NT2/D1 (cell line): Measurements from ENCODE around the gene KHDRBS2.

Experiments
- DNase-seq: peaks from one replicate; pipeline ENCODE4 v3.0.0-alpha.2; 2011; ENCODE audit warnings: low read depth, low spot score
- H3K27me3 ChIP-seq: 2 replicates; pipeline ENCODE4 v1.6.0; 2011; ENCODE audit warnings: mild to moderate bottlenecking; ENCODE audit not compliant: insufficient read length, insufficient read depth
- H3K36me3 ChIP-seq: 2 replicates; pipeline ENCODE4 v1.6.1; 2011; ENCODE audit warnings: mild to moderate bottlenecking, low read length, mixed read lengths; ENCODE audit not compliant: insufficient read depth, insufficient read length
- H3K4me1 ChIP-seq: 2 replicates; pipeline ENCODE4 v1.5.1; 2011; ENCODE audit not compliant: insufficient read depth, insufficient read length
- H3K4me3 ChIP-seq: 2 replicates; pipeline ENCODE4 v1.5.1; 2011; ENCODE audit warnings: low read depth; ENCODE audit not compliant: insufficient read length
- H3K9ac ChIP-seq: 2 replicates; pipeline ENCODE4 v1.6.0; 2011; ENCODE audit warnings: low read depth; ENCODE audit not compliant: insufficient read length
- H3K9me3 ChIP-seq: 2 replicates; pipeline ENCODE4 v1.5.1; 2011; ENCODE audit warnings: mild to moderate bottlenecking, low read length; ENCODE audit not compliant: insufficient read depth
- SUZ12 ChIP-seq: IDR thresholded peaks from 2 replicates; pipeline ENCODE4 v1.6.1; 2011; ENCODE audit not compliant: insufficient read length, insufficient read depth; ENCODE audit errors: extremely low read depth
- YY1 ChIP-seq: IDR thresholded peaks from 2 replicates; pipeline ENCODE4 v1.6.1; 2011; ENCODE audit not compliant: insufficient read length, insufficient read depth
- ZNF274 ChIP-seq: IDR thresholded peaks from 2 replicates; pipeline ENCODE4 v1.6.1; 2011; ENCODE audit warnings: mild to moderate bottlenecking, low read depth, low read length

KHDRBS2 gene

DNA sequence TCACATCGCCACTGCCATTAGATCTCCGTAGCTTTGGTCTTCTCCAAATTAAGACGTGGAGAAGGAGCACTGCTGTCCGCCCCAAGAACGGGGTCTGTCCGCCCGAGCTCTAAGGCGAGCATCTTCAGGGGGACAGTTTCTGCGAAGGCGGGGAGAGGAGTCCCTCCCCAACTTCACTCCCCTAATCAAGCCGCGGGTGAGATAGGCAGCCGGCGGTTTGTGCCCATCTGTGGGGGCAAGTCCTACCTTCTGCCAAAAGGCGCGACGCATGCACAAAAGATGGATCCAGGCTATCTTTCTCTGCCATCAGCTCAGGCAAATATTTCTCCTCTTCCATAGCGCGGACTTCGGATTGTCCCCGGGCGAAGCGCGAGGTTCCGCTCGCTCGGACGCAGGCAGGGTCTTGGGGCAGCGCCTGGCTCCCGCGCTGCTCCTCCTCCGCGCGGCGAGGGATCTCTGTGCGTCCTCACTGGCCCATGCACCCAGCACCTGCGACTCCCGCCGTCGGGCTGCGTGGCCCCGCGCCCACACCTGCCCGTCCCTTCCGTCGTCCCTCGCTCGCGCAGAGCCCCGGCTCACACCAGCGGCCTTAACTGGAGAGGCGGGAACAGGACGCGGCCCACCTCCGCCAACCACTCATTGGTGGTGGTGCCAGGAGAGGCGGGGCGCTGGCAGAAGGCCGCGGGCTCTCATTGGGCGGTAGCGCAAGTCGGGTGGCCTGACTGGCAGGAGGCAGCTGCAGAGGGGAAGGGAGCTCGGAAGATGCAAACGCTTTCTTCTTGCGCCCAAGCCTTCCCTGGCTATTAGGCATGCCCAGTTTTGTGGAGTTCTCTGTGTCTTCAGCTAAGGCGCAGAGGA lies at the start of gene KHDRBS2:
Gene KHDRBS2, minus strand, starts transcription at position 614 of the 858 bp plus-strand sequence.
- peak within 1 kb of the TSS; percentile 81 for H3K9ac ChIP-seq
- TF ChIP-seq YY1 (no peak), SUZ12 (no peak), ZNF274 (no peak)
- peak; percentile 84 for DNase-seq
- no peaks in the 10 kb centered on the region for H3K4me1 ChIP-seq
- peaks cover 25% of the 10 kb centered on the region for H3K27me3 ChIP-seq
- peak within 1 kb of the TSS; percentile 81 for H3K4me3 ChIP-seq
- no peaks in the 10 kb centered on the region for H3K36me3 ChIP-seq
- no peaks in the 10 kb centered on the region for H3K9me3 ChIP-seq

DNA sequence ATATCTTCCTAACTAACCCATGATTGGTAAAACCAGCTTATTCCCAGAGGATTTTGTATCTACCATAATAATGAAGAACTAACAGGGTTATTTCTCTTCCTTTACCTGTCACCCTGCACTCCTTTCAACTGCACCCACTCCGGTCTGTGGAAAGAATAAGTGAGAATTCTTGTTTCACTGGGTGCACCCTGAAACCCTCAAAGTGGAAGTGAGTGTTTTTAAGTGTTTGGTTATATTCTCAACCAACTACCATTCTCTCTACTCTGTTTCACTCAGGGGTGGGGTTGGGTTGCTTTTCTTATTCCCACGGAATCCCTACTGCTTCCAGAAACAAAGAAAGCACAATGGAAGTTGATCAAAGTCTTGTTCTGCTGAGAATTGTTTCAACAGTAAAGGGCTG lies 42.6 kb upstream of the KHDRBS2 start:
- H3K4me3 ChIP-seq = no peak overlapping the region
- H3K36me3 ChIP-seq = no peaks in the 10 kb centered on the region
- no peaks in the 10 kb centered on the region for H3K27me3 ChIP-seq
- TF ChIP-seq SUZ12 (no peak), ZNF274 (no peak), YY1 (no peak)
- H3K9me3 ChIP-seq = no peaks in the 10 kb centered on the region
- no peak overlapping the region for H3K9ac ChIP-seq
- no peak for DNase-seq
- no peaks in the 10 kb centered on the region for H3K4me1 ChIP-seq

DNA sequence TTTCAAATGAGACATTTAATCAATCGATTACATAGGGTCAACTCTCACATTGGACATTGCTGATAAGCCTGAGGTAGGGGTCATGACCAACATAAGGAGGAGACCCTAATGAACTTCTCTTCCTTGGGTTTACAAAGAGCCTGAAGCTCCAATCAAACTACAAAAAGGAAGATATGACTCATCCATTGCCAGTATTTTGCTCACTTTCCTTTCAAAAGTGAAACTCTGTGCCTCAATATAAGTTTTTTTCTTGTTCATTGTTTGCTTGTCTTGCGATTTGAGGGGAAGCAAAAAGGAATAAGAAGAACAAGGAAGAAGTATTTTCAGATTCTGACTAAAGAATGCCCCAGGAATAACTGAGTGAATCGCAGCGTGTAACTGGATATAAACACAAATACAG lies 38.8 kb upstream of the KHDRBS2 start:
- Histone ChIP-seq H3K4me1 (no peaks in the 10 kb centered on the region), H3K9me3 (no peaks in the 10 kb centered on the region), H3K27me3 (no peaks in the 10 kb centered on the region), H3K36me3 (no peaks in the 10 kb centered on the region), H3K9ac (no peak overlapping the region), H3K4me3 (no peak overlapping the region)
- no peak for DNase-seq
- no peak for TF ChIP-seq YY1
- no peak for TF ChIP-seq SUZ12
- TF ChIP-seq ZNF274 = no peak

DNA sequence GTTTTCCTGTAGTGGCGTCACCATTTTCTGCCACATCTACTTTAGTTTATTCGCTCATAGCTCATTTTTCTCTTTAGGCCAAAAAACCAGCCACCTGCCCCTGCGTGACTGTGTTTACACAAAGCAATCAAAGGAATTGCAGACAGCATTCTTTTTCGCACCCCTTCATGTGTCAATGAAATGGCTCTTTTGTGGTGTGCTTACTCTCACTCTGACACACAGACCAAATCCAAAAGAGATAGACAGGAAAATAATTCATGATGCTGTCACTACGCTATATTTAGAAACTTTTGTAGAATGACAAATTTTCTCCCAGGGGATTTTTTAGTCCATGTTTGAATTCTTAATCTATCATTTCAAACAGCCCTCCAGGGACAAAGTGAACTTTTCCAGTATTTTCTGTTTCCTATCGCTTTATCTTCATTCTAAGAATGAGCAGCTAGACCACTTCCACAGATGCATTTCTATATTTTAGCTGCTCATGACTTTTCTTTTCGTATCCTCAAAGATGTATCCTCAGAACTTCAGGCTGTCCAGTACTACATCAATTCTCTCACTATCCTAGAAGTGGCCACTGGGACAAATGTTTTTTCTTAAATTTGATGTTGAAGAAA lies 37.9 kb upstream of the KHDRBS2 start:
- Histone ChIP-seq H3K36me3 (no peaks in the 10 kb centered on the region), H3K9ac (no peak overlapping the region), H3K4me1 (no peaks in the 10 kb centered on the region), H3K4me3 (no peak overlapping the region), H3K9me3 (no peaks in the 10 kb centered on the region), H3K27me3 (no peaks in the 10 kb centered on the region)
- no peak for DNase-seq
- TF ChIP-seq YY1 (no peak), ZNF274 (no peak)

DNA sequence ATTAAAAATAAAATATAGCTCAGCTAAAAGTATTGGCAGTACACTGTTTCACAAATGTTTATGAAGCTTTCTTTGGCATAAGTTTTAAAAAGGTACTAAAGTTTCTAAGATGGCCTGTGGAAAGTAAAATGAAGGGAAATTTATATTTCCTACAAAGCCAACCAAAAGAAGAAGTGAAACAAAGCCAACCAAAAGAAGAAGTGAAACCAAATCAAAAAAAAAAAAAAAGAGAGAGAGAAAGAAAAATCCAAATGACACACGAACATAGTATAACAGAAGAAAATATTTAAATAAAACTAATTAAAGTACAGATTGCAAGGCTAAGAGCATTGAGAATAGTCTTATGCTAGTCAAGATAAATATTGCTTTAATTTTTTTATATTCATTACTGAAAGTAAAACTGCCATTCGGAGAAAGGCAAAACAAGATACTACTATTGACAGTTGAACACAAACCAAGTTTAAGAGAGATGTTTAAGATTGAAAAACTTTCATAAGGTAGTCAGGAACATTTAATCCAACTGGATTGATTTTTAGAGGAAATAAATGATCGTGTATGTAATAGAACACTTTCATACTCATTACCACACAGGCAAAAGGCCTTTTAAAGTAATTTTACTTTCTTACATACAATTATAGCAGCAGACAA lies 12.8 kb upstream of the KHDRBS2 start:
- TF ChIP-seq YY1 = no peak
- no peak for TF ChIP-seq SUZ12
- TF ChIP-seq ZNF274 = no peak
- DNase-seq = no peak
- Histone ChIP-seq H3K4me1 (no peaks in the 10 kb centered on the region), H3K9ac (no peak overlapping the region), H3K36me3 (no peaks in the 10 kb centered on the region), H3K9me3 (no peaks in the 10 kb centered on the region), H3K4me3 (no peak overlapping the region), H3K27me3 (no peaks in the 10 kb centered on the region)

DNA sequence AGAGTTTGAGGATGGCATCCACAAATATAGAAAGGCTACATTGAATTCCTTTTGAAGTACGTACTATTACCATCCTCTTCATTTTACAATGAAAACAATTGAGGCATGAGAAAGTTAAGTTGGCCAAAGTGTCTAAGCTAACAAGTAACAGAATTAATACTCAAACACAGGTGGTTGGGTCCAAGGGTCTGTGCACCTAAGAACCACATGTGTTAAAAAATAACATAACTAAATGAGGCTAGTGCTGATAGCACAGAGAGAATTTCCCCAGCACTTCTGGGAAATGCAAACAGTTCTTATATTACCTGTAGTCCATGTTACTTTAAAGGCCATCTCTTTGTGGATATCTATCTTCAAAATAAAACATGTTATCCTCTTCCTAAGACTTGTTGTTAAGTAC lies 10.5 kb upstream of the KHDRBS2 start:
- Histone ChIP-seq H3K4me3 (no peak overlapping the region), H3K9ac (no peak overlapping the region), H3K36me3 (no peaks in the 10 kb centered on the region), H3K4me1 (no peaks in the 10 kb centered on the region), H3K27me3 (no peaks in the 10 kb centered on the region), H3K9me3 (no peaks in the 10 kb centered on the region)
- DNase-seq = no peak
- TF ChIP-seq YY1 = no peak
- no peak for TF ChIP-seq ZNF274
- TF ChIP-seq SUZ12 = no peak

DNA sequence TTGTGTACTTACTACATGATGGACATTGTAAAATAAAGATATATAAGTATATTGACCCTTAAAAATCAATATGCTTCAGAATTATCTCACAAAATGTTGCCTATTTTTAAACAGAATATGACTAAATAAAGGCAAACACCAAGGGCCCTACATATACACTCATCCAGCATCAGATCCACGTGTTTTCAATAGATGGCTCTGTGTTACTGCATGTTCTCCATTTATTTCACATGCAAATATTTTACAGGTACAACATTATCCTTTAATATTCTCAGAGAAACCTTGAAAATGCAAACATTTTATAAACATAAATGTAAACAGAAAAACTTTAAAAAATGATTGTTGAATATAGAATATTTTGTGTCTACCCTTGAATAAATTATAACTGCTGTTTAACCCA lies 2.9 kb upstream of the KHDRBS2 start:
- H3K36me3 ChIP-seq = no peaks in the 10 kb centered on the region
- H3K9ac ChIP-seq = no peak overlapping the region
- no peaks in the 10 kb centered on the region for H3K9me3 ChIP-seq
- no peaks in the 10 kb centered on the region for H3K4me1 ChIP-seq
- TF ChIP-seq YY1 (no peak), SUZ12 (no peak), ZNF274 (no peak)
- H3K4me3 ChIP-seq = no peak overlapping the region
- no peak for DNase-seq
- peaks cover 25% of the 10 kb centered on the region for H3K27me3 ChIP-seq
